ENCODE data around the gene AMDHD1.
"Not testable (repeated sequence)": the region's sequence is repeated elsewhere in the genome, so short reads cannot be mapped to it uniquely, and the experiment has no call there.

Gene AMDHD1

DNA sequence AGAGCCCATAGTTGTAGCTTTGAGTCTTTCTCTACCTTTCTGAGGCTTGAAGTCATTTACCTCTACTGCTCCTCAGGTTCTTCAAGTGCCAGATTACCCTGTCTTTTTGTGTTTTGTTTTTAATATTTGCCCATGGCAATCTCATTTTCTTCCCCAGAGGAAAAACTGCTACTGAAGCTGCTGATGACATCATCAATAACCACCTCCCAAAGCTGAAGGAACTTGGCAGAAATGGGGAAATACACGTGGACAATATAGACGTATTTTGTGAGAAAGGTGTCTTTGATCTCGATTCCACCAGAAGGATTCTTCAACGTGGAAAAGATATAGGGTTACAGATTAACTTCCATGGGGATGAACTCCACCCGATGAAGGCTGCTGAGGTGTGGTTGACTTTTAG is 17.1 kb downstream of the AMDHD1 start:
- H3K27me3 ChIP-seq = no peaks in the 10 kb centered on the region
- no peaks in the 10 kb centered on the region for H3K36me3 ChIP-seq
- H3K9me3 ChIP-seq = no peaks in the 10 kb centered on the region
- H3K4me3 ChIP-seq (ENCODE audit: low read depth, low read length) = no peak overlapping the region
- TF ChIP-seq, protein P1, sequence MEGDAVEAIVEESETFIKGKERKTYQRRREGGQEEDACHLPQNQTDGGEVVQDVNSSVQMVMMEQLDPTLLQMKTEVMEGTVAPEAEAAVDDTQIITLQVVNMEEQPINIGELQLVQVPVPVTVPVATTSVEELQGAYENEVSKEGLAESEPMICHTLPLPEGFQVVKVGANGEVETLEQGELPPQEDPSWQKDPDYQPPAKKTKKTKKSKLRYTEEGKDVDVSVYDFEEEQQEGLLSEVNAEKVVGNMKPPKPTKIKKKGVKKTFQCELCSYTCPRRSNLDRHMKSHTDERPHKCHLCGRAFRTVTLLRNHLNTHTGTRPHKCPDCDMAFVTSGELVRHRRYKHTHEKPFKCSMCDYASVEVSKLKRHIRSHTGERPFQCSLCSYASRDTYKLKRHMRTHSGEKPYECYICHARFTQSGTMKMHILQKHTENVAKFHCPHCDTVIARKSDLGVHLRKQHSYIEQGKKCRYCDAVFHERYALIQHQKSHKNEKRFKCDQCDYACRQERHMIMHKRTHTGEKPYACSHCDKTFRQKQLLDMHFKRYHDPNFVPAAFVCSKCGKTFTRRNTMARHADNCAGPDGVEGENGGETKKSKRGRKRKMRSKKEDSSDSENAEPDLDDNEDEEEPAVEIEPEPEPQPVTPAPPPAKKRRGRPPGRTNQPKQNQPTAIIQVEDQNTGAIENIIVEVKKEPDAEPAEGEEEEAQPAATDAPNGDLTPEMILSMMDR (IDR thresholded peaks at IDR 0.05; ENCODE audit: low read depth, low read length) = no peak
- DNase-seq = no peak
- H3K4me1 ChIP-seq = no peaks in the 10 kb centered on the region

DNA sequence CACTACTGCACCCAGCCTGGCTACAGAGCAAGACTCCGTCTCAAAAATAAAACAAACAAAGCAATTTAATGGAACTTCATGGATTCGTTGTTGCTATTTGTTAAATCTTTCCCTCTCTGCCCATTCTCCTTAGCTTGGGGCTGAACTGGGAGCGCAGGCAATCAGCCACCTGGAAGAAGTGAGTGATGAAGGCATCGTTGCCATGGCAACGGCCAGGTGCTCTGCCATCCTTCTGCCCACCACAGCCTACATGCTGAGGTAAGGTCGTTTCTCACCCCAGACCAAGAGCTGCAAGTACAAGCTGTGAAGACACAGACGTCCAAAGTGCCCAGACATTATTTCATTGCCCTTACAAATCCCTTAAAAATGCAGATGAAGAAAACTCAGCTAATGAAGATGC is 19.1 kb downstream of the AMDHD1 start:
- H3K9me3 ChIP-seq = no peaks in the 10 kb centered on the region
- DNase-seq = no peak
- H3K27me3 ChIP-seq = no peaks in the 10 kb centered on the region
- TF ChIP-seq, protein P1 (IDR thresholded peaks at IDR 0.05; ENCODE audit: low read depth, low read length) = no peak
- no peak overlapping the region for H3K4me3 ChIP-seq (ENCODE audit: low read depth, low read length)
- H3K4me1 ChIP-seq = no peaks in the 10 kb centered on the region
- no peaks in the 10 kb centered on the region for H3K36me3 ChIP-seq

DNA sequence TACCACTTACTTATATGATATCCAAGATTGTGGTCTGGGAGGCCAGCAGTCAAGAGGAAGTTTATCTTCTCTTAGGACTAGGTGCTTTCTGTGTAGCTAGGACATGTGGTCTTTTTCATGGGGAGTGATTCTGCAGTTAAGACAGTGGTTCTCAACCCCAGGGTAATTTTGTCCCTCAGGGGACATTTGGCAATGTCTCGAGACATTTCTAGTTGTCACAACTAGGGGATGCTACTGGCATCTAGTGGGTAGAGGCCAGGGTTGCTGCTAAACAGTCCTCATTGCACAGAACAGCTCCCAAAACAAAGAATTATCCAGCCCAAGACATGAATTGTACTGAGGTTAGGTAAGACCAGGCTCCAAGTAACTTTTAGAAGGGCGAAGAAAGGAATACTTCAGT is 20.0 kb downstream of the AMDHD1 start:
- TF ChIP-seq, protein P1 (IDR thresholded peaks at IDR 0.05; ENCODE audit: low read depth, low read length) = peak; percentile 33
- H3K4me1 ChIP-seq = no peaks in the 10 kb centered on the region
- no peak for DNase-seq
- no peaks in the 10 kb centered on the region for H3K27me3 ChIP-seq
- no peak overlapping the region for H3K4me3 ChIP-seq (ENCODE audit: low read depth, low read length)
- H3K36me3 ChIP-seq = no peaks in the 10 kb centered on the region
- H3K9me3 ChIP-seq = no peaks in the 10 kb centered on the region

DNA sequence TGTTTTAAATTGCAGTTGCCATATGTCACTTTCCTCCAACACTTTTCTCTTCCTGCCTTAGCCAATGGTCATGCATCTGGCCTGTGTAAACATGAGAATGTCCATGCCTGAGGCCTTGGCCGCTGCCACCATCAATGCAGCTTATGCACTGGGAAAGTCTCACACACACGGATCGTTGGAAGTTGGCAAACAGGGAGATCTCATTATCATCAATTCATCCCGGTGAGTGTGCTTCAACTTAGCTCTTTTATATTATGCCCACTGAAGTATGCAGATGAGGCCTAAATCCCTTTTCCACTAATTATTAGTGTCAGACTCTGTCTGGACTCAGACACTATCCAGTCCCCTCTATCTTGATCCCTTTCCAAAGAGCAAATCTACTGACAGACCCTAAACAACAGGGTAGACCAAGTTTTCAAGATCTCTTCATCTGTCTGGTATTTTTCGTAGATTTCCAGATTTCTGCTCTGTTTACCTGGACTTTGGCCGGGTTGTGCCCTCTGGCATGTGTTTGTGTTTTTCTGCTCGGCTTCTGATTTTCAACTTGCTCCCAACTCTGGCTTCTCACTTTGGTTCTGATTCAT is 23.2 kb downstream of the AMDHD1 start:
- H3K27me3 ChIP-seq = no peaks in the 10 kb centered on the region
- no peak for DNase-seq
- no peaks in the 10 kb centered on the region for H3K9me3 ChIP-seq
- no peaks in the 10 kb centered on the region for H3K36me3 ChIP-seq
- TF ChIP-seq, protein P1 (IDR thresholded peaks at IDR 0.05; ENCODE audit: low read depth, low read length) = no peak
- H3K4me3 ChIP-seq (ENCODE audit: low read depth, low read length) = no peak overlapping the region
- no peaks in the 10 kb centered on the region for H3K4me1 ChIP-seq

DNA sequence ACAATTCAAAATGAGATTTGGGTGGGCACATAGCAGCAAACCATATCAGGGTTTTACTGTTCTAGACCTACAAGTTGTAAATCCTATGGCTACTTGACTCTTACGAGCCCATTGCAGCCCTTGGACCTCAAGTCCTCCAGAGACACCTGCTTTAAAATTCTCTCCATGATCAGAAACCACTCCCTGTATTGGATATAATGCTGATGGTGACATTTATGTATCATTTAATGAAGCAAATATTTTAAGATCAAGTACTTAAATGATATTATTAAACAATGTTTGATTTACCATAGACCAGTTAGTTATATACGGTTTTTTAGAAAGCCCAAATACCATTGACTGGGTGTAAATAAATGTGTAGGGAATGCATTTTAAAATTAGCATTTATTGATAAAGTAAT is 24.2 kb downstream of the AMDHD1 start:
- Histone ChIP-seq H3K4me3 (ENCODE audit: low read depth, low read length) (no peak overlapping the region), H3K9me3 (no peaks in the 10 kb centered on the region), H3K4me1 (no peaks in the 10 kb centered on the region), H3K36me3 (no peaks in the 10 kb centered on the region), H3K27me3 (no peaks in the 10 kb centered on the region)
- DNase-seq = no peak
- TF ChIP-seq, protein P1 (IDR thresholded peaks at IDR 0.05; ENCODE audit: low read depth, low read length) = no peak

DNA sequence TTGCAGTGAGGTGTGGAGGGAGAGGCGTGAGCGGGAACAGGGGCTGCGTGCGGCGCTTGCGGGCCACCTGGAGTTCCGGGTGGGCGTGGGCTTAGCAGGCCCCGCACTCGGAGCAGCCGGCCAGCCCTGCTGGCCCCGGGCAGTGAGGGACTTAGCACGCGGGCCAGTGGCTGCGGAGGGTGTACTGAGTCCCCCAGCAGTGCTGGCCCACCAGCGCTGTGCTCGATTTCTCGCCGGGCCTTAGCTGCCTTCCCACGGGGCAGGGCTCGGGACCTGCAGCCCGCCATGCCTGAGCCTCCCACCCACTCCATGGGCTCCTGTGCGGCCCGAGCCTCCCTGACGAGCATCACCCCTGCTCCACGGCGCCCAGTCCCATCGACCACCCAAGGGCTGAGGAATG is 26.0 kb downstream of the AMDHD1 start:
- H3K27me3 ChIP-seq; H3K36me3 ChIP-seq; H3K9me3 ChIP-seq; DNase-seq; H3K4me1 ChIP-seq; H3K4me3 ChIP-seq (ENCODE audit: low read depth, low read length): not testable (repeated sequence)

DNA sequence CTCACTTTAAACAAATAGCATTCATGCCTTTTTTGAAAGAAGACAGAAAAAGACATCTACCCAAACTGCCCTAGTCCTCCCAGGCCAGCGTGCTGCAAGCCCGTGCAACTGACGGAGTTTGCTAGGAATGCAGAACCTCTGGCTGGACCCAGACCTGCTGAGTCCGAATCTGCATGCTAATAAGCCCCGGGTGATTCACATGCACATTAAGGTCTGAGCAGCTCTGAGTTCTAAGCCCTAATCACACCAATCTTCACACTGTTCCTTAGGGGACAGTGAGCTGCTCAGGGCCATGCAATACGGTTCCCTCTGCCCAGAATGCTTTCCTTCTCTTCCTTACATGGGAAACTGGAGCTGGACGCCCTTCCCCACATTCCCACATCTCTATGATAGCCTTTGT is 27.8 kb downstream of the AMDHD1 start:
- DNase-seq = no peak
- Histone ChIP-seq H3K4me3 (ENCODE audit: low read depth, low read length) (no peak overlapping the region), H3K36me3 (no peaks in the 10 kb centered on the region), H3K9me3 (no peaks in the 10 kb centered on the region), H3K4me1 (no peaks in the 10 kb centered on the region), H3K27me3 (no peaks in the 10 kb centered on the region)
- TF ChIP-seq, protein P1 (IDR thresholded peaks at IDR 0.05; ENCODE audit: low read depth, low read length) = no peak

Measured in BE2C (cell line).